ENCODE results near the gene CYP3A7.
"Not testable (repeated sequence)": the region's sequence is repeated elsewhere in the genome, so short reads cannot be mapped to it uniquely, and the experiment has no call there.

The CYP3A7 gene

GRCh38 chr7:99667179-99667578 is 67.8 kb downstream of the CYP3A7 start:
- DNase-seq (ENCODE audit: low read depth): no peak

DNA sequence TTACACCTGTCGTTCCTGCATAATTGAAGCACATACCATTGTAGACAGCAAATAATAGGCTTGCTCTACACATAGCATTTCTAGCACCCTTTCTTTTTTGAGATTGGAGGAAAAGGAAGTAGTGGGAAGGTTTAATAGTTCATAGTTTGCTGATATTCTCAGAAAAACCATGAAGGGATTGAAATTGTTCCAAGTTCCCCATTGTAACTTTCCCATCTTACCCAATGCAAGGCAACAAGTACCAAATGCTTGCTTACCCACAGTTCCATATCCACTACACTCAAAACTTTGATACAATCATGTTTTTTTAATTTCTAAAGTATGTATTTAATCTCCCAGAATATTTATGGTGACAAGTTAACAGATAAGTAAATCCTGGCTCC is 69.0 kb downstream of the CYP3A7 start:
- no peak for DNase-seq (ENCODE audit: low read depth)

DNA sequence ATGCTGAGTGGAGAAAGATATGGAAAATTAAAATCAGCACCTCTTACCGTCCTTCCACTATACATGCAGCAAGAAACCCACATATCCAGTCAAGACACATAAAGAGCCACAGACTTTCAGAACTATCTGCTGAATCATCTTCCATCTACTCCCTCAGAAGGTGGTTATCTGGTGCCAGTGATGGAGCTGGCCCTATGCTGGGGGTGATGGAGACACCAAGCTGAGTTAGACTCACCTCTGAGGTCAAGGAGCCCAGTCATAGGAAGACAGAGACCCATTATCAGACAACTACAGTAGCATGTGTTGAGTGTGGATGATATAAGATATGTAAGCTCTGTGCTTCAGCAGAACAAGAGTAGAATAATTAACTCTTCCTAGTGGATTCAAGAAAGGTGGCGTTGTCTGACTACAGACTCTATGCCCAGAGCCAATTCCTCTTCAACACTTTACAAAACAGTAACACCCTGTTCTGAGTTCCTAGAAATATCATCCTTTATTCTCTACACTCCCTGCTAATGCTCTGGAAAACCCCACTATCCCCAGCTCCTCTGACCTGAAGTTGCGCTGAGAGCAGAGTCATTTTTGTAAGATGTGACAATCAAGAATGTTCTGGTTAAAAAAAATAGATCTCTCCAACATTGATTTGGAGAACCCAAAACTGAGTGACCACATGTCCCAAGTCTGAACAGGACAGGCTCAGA is 69.5 kb downstream of the CYP3A7 start:
- DNase-seq (ENCODE audit: low read depth): no peak

GRCh38 chr7:99657879-99658278 is 77.1 kb downstream of the CYP3A7 start:
- not testable (repeated sequence) for DNase-seq (ENCODE audit: low read depth)
